GM19328 (cell line): ENCODE data around the gene INPP1.

ENCODE experiments used
- ATAC-seq: cut with Tn5 transposase; IDR thresholded peaks from one replicate; pipeline ENCODE4 v1.9.1; 2021; ENCODE audit warnings: mild to moderate bottlenecking, moderate library complexity; ENCODE audit not compliant: unreplicated experiment

INPP1 gene

DNA sequence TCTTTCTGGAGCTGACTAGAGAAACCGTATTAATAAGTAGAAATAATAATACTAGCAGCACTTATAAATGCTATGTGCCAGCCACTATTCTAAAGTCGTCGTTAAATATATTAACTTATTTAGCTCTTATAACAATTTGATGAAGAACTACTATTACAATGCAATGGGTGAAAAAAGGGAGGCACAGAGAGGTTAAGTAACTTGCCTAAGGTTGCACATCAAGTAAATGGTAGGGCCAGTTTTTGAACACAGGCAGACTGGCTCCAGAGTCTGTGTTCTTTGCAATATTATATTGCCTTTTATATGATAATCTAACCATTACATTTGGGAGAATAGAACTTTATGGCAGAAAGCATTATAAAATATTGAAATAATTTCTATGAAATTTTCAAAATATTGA lies 17.6 kb downstream of the INPP1 start:
- no peak for ATAC-seq

DNA sequence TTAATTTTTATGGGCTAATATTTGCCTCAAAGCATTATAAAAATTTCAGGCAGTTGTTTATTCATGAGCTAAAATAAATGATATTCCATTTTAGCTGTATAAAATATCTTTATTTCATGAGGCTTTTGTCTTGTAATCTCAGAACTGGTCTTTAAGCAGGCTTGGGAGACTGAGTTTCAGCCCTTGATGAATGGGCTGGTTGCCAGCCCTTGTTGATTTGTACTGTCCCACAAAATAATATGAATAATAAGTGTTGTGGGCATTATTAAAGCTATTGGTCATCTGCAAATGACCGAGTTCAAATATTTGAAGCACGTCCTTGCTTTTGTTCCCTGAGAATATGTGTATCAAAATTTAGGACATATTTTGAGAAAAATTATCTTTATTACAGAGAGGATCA lies 18.2 kb downstream of the INPP1 start:
- ATAC-seq = no peak

DNA sequence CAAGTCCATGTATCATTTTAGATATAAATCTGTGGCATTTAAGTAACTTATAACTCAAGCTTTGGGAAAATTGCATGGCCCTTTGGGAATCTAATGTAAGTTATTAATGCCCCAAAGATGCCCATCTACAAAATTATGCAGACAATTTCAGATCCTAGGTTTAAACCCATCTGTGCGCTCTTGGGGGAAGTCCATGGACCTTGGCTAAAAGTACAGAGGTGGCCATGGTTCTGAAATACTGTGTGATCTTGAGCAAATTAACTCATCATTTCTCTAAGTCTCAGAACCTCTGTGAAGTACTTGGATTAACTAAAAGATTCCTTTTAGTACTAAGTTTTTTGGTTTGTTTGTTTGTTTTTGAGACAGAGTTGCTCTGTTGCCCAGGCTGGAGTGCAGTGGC lies 19.5 kb downstream of the INPP1 start:
- ATAC-seq = no peak

- ATAC-seq = no peak
Measured at GRCh38 chr2:190365499-190366204, 22.3 kb downstream of the INPP1 start.

- ATAC-seq = no peak
Measured at GRCh38 chr2:190366248-190366753, 22.9 kb downstream of the INPP1 start.

DNA sequence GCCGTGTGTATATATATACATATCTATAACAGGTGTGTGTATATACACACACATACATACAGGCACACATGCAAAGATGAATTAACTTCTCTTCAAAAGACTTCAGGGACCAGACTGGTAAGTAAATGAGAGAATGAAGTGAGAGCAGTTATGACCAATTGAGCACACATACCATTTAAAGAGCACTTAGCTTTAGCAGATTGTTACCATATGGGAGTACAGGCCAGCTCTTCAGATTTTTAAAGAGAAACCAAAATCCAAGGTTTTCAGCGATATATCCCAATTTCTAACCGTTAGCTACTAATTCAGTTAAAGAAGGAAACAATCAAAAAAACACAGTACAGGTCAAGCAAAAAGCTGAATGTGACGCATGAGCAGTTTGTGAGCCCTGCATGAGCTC lies 23.7 kb downstream of the INPP1 start:
- no peak for ATAC-seq

DNA sequence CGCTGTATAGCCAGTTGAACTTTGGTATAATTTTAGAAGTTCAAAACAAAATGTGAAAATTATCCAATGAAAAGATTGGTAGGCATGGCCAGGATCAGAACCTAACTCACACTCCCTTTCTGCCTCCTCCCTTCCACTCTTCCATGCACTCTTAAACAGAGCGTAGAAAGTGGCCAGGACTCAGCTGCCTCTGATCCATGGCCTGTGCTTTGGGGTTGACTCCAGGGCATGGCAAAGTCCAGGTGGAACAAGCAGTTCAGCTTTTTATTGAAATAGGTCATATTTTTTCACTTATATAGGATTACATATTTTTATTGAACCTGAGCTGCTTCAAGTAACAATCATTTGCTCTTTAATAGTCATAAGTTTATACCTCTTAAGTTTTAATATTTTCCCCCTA lies 26.2 kb downstream of the INPP1 start:
- ATAC-seq = no peak

GRCh38 chr2:190376083-190376482 lies 32.7 kb downstream of the INPP1 start:
- ATAC-seq = no peak

DNA sequence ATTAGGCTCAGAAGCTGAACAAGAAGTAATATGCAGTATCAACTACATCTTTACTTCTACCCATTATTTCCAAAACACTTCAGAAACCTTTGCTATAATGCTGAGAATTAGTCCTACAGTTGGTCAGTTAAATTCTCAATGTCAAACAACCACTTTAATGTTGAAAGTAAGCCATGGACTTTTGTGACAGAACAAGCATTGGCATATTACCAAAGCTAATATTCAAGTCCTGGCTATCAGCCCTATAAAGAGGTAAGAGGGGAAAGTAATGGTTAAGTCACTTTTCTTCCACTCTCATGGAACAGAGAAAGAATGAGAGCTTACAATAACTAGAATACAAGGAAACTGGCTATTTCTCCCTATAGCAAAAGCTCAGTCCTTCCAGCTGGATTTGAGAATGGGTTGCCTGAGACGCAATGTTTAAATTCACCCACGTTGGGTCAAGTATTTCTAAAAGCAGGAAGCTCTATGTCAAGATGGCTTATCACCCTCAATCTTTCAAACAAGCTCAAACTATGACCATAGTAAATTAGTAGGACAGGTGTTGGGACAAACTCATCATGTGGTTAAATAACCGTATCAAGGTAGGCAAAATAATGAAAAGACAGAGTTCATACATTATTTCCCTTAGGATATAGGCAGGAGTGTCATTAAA lies 33.3 kb downstream of the INPP1 start:
- ATAC-seq = no peak

- ATAC-seq = no peak
Measured at GRCh38 chr2:190378880-190379237, 35.5 kb downstream of the INPP1 start.

GRCh38 chr2:190379249-190379964 lies 36.0 kb downstream of the INPP1 start:
- no peak for ATAC-seq

DNA sequence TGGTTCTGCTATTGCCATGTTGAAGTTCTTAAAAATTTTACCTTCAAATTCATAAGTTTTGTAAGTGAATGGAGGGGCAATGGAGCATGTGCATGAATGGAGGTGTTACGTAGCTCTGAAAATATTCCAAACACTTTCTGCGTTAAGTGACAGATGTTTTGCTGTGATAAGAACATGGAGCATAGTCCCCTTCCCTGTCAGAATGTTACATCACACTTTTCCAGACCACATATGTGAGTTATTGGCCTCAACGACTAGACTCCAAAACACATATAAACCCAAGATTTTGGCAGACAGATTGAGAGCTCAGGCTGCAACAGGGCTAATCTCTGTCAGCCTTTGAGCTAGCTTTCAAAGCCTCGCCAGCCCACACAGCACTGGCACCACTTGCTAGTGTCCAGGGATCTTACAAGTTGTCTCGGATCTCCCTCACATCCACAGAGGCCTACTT lies 37.6 kb downstream of the INPP1 start:
- ATAC-seq = no peak

DNA sequence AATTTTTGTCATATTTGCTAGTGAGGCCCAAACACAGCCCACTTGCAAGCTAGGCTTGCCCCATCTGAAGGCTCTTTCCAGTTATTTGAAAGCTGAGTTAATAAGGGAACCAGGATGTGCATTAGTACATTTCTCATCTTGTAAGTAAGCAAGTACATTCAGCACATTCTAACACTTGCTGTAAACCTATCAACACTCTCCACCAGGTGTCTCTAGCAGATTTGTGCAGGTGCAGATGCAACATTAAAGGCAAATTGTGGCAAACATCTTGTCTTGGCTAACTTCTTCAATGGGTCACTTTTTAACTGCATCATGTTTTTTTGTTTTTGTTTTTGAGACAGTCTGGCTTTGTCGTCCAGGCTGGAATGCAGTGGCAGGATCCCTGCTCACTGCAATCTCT lies 39.5 kb downstream of the INPP1 start:
- peak; percentile 65 for ATAC-seq

- ATAC-seq = no peak
Measured at GRCh38 chr2:190387422-190387821, 44.0 kb downstream of the INPP1 start.

DNA sequence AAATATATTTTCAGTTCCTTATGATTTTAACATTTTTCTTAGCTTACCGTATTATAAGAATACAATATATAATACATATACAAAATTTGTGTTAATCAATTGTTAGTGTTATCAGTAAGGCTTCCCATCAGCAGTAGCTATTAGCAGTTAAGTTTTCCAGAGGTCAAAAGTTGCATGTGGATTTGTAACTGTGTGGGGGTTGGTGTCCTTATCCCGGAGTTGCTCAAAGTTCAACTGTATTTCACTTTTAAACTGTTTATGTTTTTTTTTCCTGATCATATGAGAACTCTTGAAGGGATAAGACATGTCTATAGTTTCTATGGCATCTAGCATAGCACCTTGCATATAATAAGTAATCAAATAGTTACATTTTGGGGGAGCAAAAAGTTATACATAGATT lies 52.9 kb downstream of the INPP1 start:
- no peak for ATAC-seq

- no peak for ATAC-seq
Measured at GRCh38 chr2:190402986-190403603, 59.7 kb downstream of the INPP1 start.

DNA sequence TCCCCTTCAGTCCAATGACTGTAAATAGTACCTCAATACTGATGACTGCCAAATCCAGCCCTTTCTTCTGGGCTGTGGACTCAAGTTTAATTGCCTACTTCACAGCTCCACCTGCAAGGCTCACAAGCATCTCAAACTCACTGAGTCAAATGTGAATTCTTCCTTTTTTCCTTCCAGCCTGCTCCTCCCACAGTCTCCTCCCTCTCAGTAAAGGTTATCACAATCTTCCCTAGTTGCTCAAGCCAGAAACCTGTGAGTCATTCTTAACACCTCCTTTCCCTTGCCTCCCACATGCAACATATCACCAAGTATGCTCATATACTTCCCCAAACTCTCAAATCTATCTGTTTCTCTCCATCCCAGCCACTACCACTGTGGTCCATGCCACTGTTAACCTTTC lies 61.1 kb downstream of the INPP1 start:
- no peak for ATAC-seq

DNA sequence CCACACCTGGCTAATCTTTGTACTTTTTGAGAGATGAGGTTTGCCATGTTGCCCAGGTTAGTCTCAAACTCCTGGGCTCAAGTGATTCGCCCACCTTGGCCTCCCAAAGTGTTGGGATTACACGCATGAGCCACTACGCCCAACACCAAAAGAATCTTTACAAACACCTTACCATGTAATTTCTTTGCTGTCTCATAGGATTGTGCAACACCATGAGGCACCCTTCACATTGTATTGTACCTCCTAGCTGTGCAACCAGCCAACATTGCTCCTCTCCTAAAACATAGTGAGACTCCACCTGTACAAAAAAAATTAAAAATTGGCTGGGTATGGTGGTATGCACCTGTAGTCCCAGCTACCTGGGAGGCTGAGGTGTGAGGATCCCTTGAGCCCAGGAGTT lies 61.7 kb downstream of the INPP1 start:
- ATAC-seq = no peak

- no peak for ATAC-seq
Measured at GRCh38 chr2:190405995-190406394, 62.6 kb downstream of the INPP1 start.

- ATAC-seq = no peak
Measured at GRCh38 chr2:190406805-190407204, 63.4 kb downstream of the INPP1 start.

DNA sequence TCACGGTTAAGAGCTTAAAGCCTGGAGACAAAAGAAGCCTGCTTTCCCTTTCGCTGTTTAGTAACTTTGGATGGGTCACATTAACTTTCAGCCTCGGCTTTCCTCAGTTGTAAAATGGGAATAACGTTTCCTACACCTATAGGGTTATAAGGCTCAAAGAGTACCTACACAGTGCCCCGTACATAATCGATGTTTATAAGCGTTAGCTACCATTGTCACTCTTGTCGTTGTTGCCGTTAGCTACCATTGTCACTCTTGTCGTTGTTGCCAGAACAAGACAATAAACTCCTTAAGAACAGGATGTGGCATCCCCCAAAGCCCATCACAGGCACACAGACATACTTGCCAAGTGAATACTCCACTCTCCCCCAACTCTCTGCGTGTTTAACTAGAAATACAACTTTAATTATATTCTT lies 63.9 kb downstream of the INPP1 start:
- no peak for ATAC-seq
